ENCODE measurements around the gene DMKN. TPM values are rescaled to one million over a fixed set of nuclear protein-coding genes. Genes with fewer than 3 reads are reported as not detected.

DMKN gene
- total and polyA plus RNA-seq, 2 of the 8 experiments (the other 6 are each of a cell fraction or from before 2014, with no cell fraction given) = 290 to 330 TPM

DNA sequence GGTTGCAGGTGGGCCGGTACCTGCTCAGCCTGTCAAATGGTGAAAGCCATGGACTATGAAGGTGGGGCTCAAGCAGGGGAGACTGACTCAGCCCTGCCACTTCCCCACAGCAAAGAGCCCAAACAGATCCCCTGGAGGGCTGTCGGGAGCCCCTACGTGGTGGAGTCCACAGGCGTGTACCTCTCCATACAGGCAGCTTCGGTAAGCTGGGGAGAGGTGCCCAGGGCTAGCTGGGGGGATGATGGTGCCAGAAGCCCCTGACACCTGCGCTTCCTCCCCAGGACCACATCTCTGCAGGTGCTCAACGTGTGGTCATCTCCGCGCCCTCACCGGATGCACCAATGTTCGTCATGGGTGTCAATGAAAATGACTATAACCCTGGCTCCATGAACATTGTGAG is 28.8 kb upstream of the DMKN start:
- Histone ChIP-seq H3K79me2 (ENCODE audit: control insufficient read depth in 1 of 2, insufficient read depth in 2 of 2, low read length in 2 of 2) (peaks cover 0 to 29% of the 10 kb centered on the region in 2 experiments; a peak in 2 of 4 replicates), H4K91ac (replicated peaks; ENCODE audit: insufficient read length, low read length) (no peak overlapping the region), H3K4me3 (ENCODE audit: extremely low read depth in 1 of 4, insufficient read depth in 2 of 4, low read depth in 3 of 4, low read length in 4 of 4) (no peak overlapping the region), H3K79me1 (ENCODE audit: low read depth, low read length) (peaks cover 17% of the 10 kb centered on the region; the same call in 1 of the 2 replicates), H2BK15ac (ENCODE audit: low read length) (no peak overlapping the region), H2BK12ac (ENCODE audit: low read depth, low read length) (no peak overlapping the region), H3K4me1 (replicated peaks in 1 of 4; ENCODE audit: control insufficient read depth in 3 of 4, insufficient read depth in 4 of 4, low read length in 3 of 4) (peaks cover 0 to 14% (median 2%) of the 10 kb centered on the region in 4 experiments; a peak in 3 of 7 replicates), H2BK5ac (ENCODE audit: low read depth, low read length) (no peak overlapping the region), H3K36me3 (ENCODE audit: control insufficient read depth in 2 of 4, insufficient read depth in 4 of 4, low read length in 3 of 4) (peaks cover 0 to 16% (median 8%) of the 10 kb centered on the region in 4 experiments; a peak in 5 of 8 replicates), H4K8ac (ENCODE audit: extremely low read depth, insufficient read depth, low read length) (no peak overlapping the region; the same call in 1 of the 2 replicates), H4K20me1 (replicated peaks in 1 of 2; ENCODE audit: control insufficient read depth in 1 of 2, insufficient read depth in 2 of 2, low read length in 2 of 2) (peaks cover 5 to 17% of the 10 kb centered on the region in 2 experiments), H4K5ac (ENCODE audit: insufficient read length, low read depth, low read length) (no peak overlapping the region), H3K27me3 (replicated peaks in 1 of 4; ENCODE audit: control insufficient read depth in 3 of 4, extremely low read depth in 1 of 4, insufficient read depth in 3 of 4, low read length in 3 of 4) (no peaks in the 10 kb centered on the region), H2BK120ac (replicated peaks; ENCODE audit: low read depth, low read length) (no peak overlapping the region), H2BK20ac (ENCODE audit: low read length) (no peak overlapping the region), H3K14ac (ENCODE audit: insufficient read length) (no peak overlapping the region), H2AK5ac (ENCODE audit: low read depth, low read length) (no peak overlapping the region), H3K9me3 (ENCODE audit: insufficient read depth in 2 of 2, low read depth in 1 of 2, low read length in 1 of 2) (no peaks in the 10 kb centered on the region), H3K27ac (ENCODE audit: low read depth, low read length) (no peak overlapping the region), H3K9ac (replicated peaks in 1 of 4; ENCODE audit: extremely low read depth in 1 of 4, low read depth in 3 of 4, low read length in 3 of 4) (no peak overlapping the region), H3K23ac (ENCODE audit: insufficient read length) (no peak overlapping the region), H3K18ac (ENCODE audit: extremely low read depth, low read length) (no peak overlapping the region), H2AFZ (ENCODE audit: low read length) (no peak overlapping the region), H3K56ac (replicated peaks; ENCODE audit: insufficient read length, low read depth, low read length) (no peak overlapping the region), H3K23me2 (ENCODE audit: low read depth, low read length) (peaks cover 10% of the 10 kb centered on the region; the same call in 1 of the 2 replicates), H3K4ac (replicated peaks; ENCODE audit: insufficient read length, low read depth, low read length) (no peak overlapping the region), H3K4me2 (ENCODE audit: insufficient read depth in 1 of 2, low read depth in 2 of 2, low read length in 2 of 2) (no peak overlapping the region)
- ChIA-PET CTCF (ENCODE audit: partially characterized antibody) (interaction anchor here (0.6 to 1.5 kb wide), 3 partner anchors 32 to 636 kb away, joined by 3 to 6 read pairs (median 3); no protein-coding TSS in a partner anchor), POLR2A (ENCODE audit: partially characterized antibody) (interaction anchor here (1.4 to 4.6 kb wide), 2 partner anchors 17 to 33 kb away, joined by 3 to 23 read pairs; no protein-coding TSS in a partner anchor)
- TF ChIP-seq SIN3A (conservative IDR thresholded peaks at IDR 0.05 in 1 of 2, IDR thresholded peaks at IDR 0.05 in 1 of 2; ENCODE audit: low read depth in 1 of 2, low read length in 2 of 2) = no peak
- no peak for TF ChIP-seq EGR1 (IDR thresholded peaks at IDR 0.05; ENCODE audit: borderline replicate concordance, low read depth, low read length)
- TF ChIP-seq BCL11A (IDR thresholded peaks at IDR 0.05; ENCODE audit: low read depth in 2 of 2, low read length in 2 of 2) = no peak
- no peak for TF ChIP-seq CBX8 (IDR thresholded peaks at IDR 0.05; ENCODE audit: borderline replicate concordance, low read depth, low read length)
- TF ChIP-seq JUN (IDR thresholded peaks at IDR 0.05; ENCODE audit: low read depth, low read length) = no peak
- TF ChIP-seq CREB1 (IDR thresholded peaks at IDR 0.05) = no peak
- TF ChIP-seq CEBPB (IDR thresholded peaks at IDR 0.05; ENCODE audit: low read depth, low read length) = no peak
- no peak for TF ChIP-seq CBX5 (IDR thresholded peaks at IDR 0.05; ENCODE audit: low read depth, low read length)
- FAIRE-seq (no peak), DNase-seq (ENCODE audit: low read depth in 1 of 2, low spot score in 2 of 2) (no peak)
- 83% methylated on average over 10 of the region's 11 CpGs; no CpG with 5 or more reads in 1 of the 2 experiments for WGBS, 2 experiments (ENCODE audit: extremely low coverage in 1 of 2, insufficient coverage in 1 of 2, insufficient read length in 1 of 2, insufficient replicate concordance in 2 of 2, low coverage in 1 of 2, low lambda C conversion rate in 2 of 2, missing lambda C conversion rate in 1 of 2)

Data from H1 (cell line).